Airway epithelial cell (primary cell): ENCODE measurements around the gene POLR3E. TPM values are rescaled to one million over a fixed set of nuclear protein-coding genes. Genes with fewer than 3 reads are reported as not detected.

Experiments used
- total RNA-seq: library from RNA; depleted of rRNA; stranded (reverse); fragments of >200 nt; gene quantifications from 2 replicates; pipeline ENCODE4 v1.2.3, GENCODE V29; 2015

The POLR3E gene
- total RNA-seq: 34.6 and 39.3 TPM in 2 replicates

GRCh38 chr16:22297114-22297870 is at the start of gene POLR3E:
Gene POLR3E, plus strand, starts transcription at chr16:22297409. Its CDS starts 5,560 bp downstream, at chr16:22302969.

GRCh38 chr16:22374311-22375116 is 77.3 kb downstream of the POLR3E start, which contains the start of gene CDR2:
Gene CDR2, minus strand, starts transcription at chr16:22374619. Its CDS starts 310 bp downstream, at chr16:22374309.

Other genes with a start within 250 kb of the POLR3E start
- not detected in 2 replicates for gene VWA3A, start 204.9 kb upstream of the POLR3E start, total RNA-seq
- gene SDR42E2, start 134.9 kb upstream of the POLR3E start, total RNA-seq: not detected in 2 replicates
- gene EEF2K, start 91.1 kb upstream of the POLR3E start, total RNA-seq: 10.0 and 13.7 TPM in 2 replicates
- 12.6 and 14.7 TPM in 2 replicates for gene CDR2, start 77.2 kb downstream of the POLR3E start, total RNA-seq
- gene NPIPB5, start 213.5 kb downstream of the POLR3E start, total RNA-seq: 17.7 and 22.9 TPM in 2 replicates